ENCODE results near the gene LSM4.

DNA sequence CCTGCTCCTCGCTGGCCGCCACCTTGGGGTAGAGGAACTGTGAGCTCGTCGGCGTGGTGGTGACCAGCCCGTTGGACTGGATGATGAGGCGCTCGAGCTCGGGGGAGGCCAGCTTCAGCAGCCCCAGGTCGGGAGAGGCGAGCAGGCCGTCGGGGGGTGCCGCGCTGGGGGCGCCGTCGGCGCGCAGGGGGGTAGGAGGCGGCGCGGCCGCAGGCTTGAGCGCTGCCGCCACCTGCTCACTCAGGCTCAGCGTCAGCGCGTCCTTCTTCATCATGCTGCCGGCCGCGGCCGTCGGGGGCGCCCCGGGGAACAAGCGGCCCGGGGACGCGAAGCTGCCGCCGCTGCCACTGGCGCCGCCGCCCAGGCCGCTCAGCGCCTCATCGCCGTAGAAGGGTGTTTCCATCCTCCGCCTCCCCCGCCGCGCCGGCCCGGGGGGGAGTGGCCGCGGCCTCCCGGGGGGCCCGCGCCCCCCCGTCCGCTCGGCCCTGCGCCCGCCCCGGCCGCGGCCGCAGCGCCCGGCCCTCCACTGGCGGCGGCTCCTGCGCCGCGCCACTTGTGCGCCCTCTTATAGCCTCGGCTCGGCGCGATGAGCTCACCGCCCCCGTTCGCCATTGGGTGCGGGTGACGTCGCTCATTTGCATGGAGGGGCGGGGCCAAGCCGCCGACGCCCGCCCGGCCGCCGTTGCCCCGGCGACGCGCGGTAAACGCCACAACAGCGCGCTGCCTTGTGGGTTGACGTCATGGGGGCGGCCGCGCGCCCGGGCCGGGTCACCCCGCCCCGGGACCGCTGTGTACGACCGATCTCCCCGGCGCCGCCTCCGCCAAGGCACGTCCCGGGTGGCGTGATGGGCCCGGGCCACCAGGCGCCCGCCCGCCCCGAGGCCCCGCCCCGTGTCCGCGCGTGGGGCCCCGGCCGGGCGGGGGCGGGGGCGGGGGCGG lies 41.5 kb downstream of the LSM4 start, which contains the start of gene JUND:
- peak; percentile 96 for TF ChIP-seq POLR2A (IDR thresholded peaks at IDR 0.05; ENCODE audit: low read length)
- TF ChIP-seq GATA1 (IDR thresholded peaks at IDR 0.05; ENCODE audit: low read depth, low read length) = no peak
